A673 (cell line): ENCODE measurements around the gene ZFR. TPM values are rescaled to one million over a fixed set of nuclear protein-coding genes. Genes with fewer than 3 reads are reported as not detected.

Source experiments
- BruUV-seq: library from RNA; stranded (reverse); fragments of 400-500 nt; replicated peaks from 2 replicates; lab custom pipeline; 2021; lab: Mats Ljungman, UMichigan
- CTCF ChIA-PET: fragments of 300-600 bp; sonication (Branson Sonifier 250); formaldehyde crosslinking; loops from one replicate; lab custom pipeline; 2022; ENCODE audit warnings: antibody characterized with exemption; lab: Charles Lee
- POLR2A ChIA-PET: fragments of 300-600 bp; sonication (Branson Sonifier 250); formaldehyde crosslinking; loops from one replicate; lab custom pipeline; 2022; ENCODE audit warnings: antibody characterized with exemption; ENCODE audit not compliant: low non-redundant PET; lab: Charles Lee
- DNase-seq: peaks from one replicate; pipeline ENCODE4 v3.0.0-alpha.2; 2015; ENCODE audit warnings: low spot score
- H3K27ac ChIP-seq: fragments of 200-600 bp; sonication (generic); 2 replicates; pipeline ENCODE4 v1.5.1; 2016; ENCODE audit warnings: mixed run types, low read depth, mild to moderate bottlenecking, mixed read lengths, antibody characterized with exemption, low read length; ENCODE audit not compliant: poor library complexity, severe bottlenecking
- H3K27me3 ChIP-seq: fragments of 200-600 bp; sonication (generic); replicated peaks from 2 replicates; pipeline ENCODE4 v1.6.1; 2017; ENCODE audit warnings: mixed run types, low read depth, mild to moderate bottlenecking, mixed read lengths, antibody characterized with exemption, low read length; ENCODE audit not compliant: insufficient read depth, poor library complexity
- H3K36me3 ChIP-seq: fragments of 200-600 bp; sonication (generic); 2 replicates; pipeline ENCODE4 v1.6.1; 2016; ENCODE audit warnings: mixed run types, mild to moderate bottlenecking, mixed read lengths, antibody characterized with exemption, low read length; ENCODE audit not compliant: insufficient read depth, poor library complexity, severe bottlenecking
- H3K4me1 ChIP-seq: fragments of 200-600 bp; sonication (generic); 2 replicates; pipeline ENCODE4 v1.6.1; 2017; ENCODE audit warnings: mixed run types, mild to moderate bottlenecking, mixed read lengths, antibody characterized with exemption, low read length; ENCODE audit not compliant: insufficient read depth, poor library complexity, severe bottlenecking
- H3K4me3 ChIP-seq: fragments of 200-600 bp; sonication (generic); 2 replicates; pipeline ENCODE4 v1.5.1; 2016; ENCODE audit warnings: low read depth, mixed run types, mild to moderate bottlenecking, mixed read lengths, low read length; ENCODE audit not compliant: poor library complexity, severe bottlenecking
- H3K9me3 ChIP-seq: fragments of 200-600 bp; sonication (generic); 2 replicates; pipeline ENCODE4 v1.6.1; 2016; ENCODE audit warnings: mixed run types, low read depth, mild to moderate bottlenecking, mixed read lengths, antibody characterized with exemption, low read length; ENCODE audit not compliant: poor library complexity, severe bottlenecking
- EZH2 ChIP-seq: fragments of 200-600 bp; sonication (generic); IDR thresholded peaks from 2 replicates; pipeline ENCODE4 v1.6.1; 2017; ENCODE audit warnings: borderline replicate concordance, low read depth, mild to moderate bottlenecking, mixed read lengths, antibody characterized with exemption, low read length; ENCODE audit not compliant: poor library complexity, severe bottlenecking
- intact Hi-C: fragments of 100-400 bp; cut with micrococcal nuclease; formaldehyde crosslinking; loops from one replicate; pipeline ENCODE4 v1.10.0; 2022; ENCODE audit not compliant: unreplicated experiment
- total RNA-seq: library from RNA; stranded (reverse); gene quantifications from 2 replicates; pipeline ENCODE4 v1.2.3, GENCODE V29; 2021
- TF ChIP-seq, protein P1 (sequence below): fragments of 300-800, 200-600 bp; sonication (generic); conservative IDR thresholded peaks from 2 replicates; pipeline ENCODE4 v1.5.1; 2017; ENCODE audit warnings: low read depth, mild to moderate bottlenecking, antibody characterized with exemption, low read length, moderate library complexity, mixed read lengths

Gene ZFR
- total RNA-seq, 1 experiment from 2014 or later = 110 TPM

DNA sequence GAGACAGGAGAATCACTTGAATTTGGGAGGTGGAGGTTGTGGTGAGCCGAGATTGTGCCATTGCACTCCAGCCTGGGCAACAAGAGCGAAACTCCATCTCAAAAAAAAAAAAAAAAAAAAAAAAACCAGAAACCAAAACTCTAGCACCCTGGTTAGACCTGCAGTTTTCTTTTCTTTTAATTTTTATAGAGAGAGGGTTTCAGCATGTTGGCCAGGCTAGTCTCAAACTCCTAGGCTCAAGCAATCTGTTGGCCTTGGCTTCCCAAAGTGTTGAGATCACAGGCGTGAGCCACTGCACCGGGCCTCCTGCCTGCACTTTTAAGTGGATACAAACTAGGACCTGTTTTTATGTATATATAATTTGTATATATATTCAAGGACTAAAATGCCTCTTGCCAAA is 118.9 kb downstream of the ZFR start:
- ChIA-PET POLR2A (no interaction called here), CTCF (interaction anchor here (0.7 kb wide), 1 partner anchor 94 kb away, joined by 3 read pairs; no protein-coding TSS in a partner anchor)

DNA sequence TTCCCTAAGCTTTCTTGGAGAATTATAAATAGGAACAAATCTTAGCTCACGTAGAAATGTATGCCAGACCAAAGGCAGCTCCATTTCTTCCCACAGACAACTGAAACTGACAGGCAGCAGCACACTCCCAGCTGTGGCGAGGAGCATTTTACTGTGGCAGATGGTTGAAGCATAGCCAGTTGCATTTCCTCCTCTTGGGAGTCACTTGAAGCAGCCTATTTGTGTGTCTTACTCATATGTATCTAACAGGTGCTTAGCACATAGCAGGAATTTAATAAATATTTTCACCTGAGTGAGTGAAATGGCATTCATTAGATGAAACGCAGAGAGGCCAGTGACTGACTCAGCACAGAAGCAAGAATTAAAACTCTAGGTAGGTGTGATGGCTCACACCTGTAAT is 119.5 kb downstream of the ZFR start:
- no peak for TF ChIP-seq EZH2
- TF ChIP-seq, protein P1, sequence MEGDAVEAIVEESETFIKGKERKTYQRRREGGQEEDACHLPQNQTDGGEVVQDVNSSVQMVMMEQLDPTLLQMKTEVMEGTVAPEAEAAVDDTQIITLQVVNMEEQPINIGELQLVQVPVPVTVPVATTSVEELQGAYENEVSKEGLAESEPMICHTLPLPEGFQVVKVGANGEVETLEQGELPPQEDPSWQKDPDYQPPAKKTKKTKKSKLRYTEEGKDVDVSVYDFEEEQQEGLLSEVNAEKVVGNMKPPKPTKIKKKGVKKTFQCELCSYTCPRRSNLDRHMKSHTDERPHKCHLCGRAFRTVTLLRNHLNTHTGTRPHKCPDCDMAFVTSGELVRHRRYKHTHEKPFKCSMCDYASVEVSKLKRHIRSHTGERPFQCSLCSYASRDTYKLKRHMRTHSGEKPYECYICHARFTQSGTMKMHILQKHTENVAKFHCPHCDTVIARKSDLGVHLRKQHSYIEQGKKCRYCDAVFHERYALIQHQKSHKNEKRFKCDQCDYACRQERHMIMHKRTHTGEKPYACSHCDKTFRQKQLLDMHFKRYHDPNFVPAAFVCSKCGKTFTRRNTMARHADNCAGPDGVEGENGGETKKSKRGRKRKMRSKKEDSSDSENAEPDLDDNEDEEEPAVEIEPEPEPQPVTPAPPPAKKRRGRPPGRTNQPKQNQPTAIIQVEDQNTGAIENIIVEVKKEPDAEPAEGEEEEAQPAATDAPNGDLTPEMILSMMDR = no peak
- ChIA-PET POLR2A (no interaction called here), CTCF (interaction anchor here (0.7 kb wide), 2 partner anchors 93 to 856 kb away, joined by 3 to 4 read pairs; no protein-coding TSS in a partner anchor)
- H3K9me3 ChIP-seq = no peaks in the 10 kb centered on the region
- H3K27me3 ChIP-seq = no peaks in the 10 kb centered on the region
- H3K36me3 ChIP-seq = no peaks in the 10 kb centered on the region
- intact Hi-C loops = no loop called here
- no peaks in the 10 kb centered on the region for H3K4me1 ChIP-seq
- H3K27ac ChIP-seq = no peak overlapping the region
- no peak overlapping the region for H3K4me3 ChIP-seq
- no TSS peak for BruUV-seq
- DNase-seq = no peak

More for the DNA sequence above, 118.9 kb downstream of the ZFR start:
- Histone ChIP-seq H3K4me1 (no peaks in the 10 kb centered on the region), H3K27ac (no peak overlapping the region), H3K36me3 (no peaks in the 10 kb centered on the region), H3K4me3 (no peak overlapping the region), H3K27me3 (no peaks in the 10 kb centered on the region), H3K9me3 (no peaks in the 10 kb centered on the region)
- no peak for TF ChIP-seq EZH2
- TF ChIP-seq, protein P1 = no peak
- no TSS peak for BruUV-seq
- intact Hi-C loops = no loop called here
- no peak for DNase-seq

DNA sequence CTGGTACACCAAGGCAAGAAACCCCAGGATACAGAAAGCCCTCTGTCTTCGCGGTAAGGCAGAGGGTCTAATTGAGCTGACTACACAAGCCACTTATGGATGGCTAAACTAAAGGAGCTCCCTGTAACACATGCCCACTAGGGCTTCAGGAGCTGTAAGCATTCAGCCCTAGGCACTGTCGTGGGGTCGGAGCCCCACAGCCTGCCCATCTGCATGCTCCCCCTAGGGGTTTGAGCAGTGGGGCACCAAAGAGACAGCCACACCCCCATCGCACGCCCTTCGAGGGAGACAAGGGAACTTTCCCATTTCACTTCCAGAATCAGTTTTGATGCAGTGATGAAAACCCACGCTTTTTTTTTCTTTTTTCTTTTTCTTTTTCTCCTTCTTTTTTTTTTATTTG is 120.8 kb downstream of the ZFR start:
- DNase-seq = no peak
- Histone ChIP-seq H3K27me3 (no peaks in the 10 kb centered on the region), H3K27ac (no peak overlapping the region), H3K4me3 (no peak overlapping the region), H3K4me1 (no peaks in the 10 kb centered on the region), H3K36me3 (no peaks in the 10 kb centered on the region), H3K9me3 (no peaks in the 10 kb centered on the region)
- intact Hi-C loops = no loop called here
- BruUV-seq = no TSS peak
- ChIA-PET CTCF (no interaction called here), POLR2A (no interaction called here)
- TF ChIP-seq, protein P1 = 0 out of 2 replicates have a peak, but pooled peaks have one; percentile 9
- TF ChIP-seq EZH2 = no peak
